DMS114 treated with DMSO at 0.1 percent for 48 hours (cell line): Measurements from ENCODE around the gene IGSF9.

Experiments
- DNase-seq: peaks from one replicate; lab custom pipeline; 2025; ENCODE audit not compliant: unreplicated experiment; lab: John Stamatoyannopoulos, UW

IGSF9 gene

GRCh38 chr1:159945483-159946241 is at the start of gene IGSF9:
IGSF9 (minus strand) TSS chr1:159945613; CDS start chr1:159943454, 2,159 bp downstream.
- DNase-seq, result peak; percentile 87

- no peak for DNase-seq
Measured at GRCh38 chr1:159994896-159995295, 49.5 kb upstream of the IGSF9 start.

DNA sequence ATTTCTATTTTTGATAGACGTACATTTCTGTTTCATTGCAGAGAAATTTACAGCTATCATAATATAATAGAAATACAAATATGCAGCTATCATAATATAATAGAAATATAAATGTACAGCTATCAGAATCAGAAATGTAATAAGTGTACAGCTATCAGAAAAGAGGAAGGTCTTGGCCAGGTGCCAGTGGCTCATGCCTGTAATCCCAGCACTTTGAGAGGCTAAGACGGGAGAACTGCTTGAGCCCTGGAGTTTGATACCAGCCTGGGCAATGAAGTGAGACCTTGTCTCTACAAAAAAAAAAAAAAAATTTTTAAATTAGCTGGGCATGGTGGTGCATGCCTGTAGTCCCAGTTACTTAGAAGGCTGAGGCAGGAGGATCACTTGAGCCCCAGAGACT is 48.5 kb upstream of the IGSF9 start:
- no peak for DNase-seq

DNA sequence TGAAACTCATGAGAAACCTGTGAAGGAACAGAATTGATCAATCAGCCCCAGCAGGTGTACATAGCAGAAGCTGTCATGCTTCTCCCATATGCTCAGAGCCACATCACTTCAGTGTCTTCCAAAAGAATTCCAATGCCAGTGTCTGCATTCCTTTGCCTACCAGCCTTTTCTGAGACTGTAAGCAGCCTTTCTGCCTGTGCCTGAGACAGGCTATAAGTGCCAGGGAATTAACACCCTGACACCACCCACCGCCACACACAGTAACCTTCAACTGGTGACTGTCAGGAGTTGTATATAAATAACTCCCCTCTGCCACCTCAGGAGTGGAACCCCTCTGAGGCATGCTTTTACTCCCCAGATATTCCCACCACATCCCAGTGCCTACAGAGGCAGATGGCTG is 46.7 kb upstream of the IGSF9 start:
- no peak for DNase-seq

DNA sequence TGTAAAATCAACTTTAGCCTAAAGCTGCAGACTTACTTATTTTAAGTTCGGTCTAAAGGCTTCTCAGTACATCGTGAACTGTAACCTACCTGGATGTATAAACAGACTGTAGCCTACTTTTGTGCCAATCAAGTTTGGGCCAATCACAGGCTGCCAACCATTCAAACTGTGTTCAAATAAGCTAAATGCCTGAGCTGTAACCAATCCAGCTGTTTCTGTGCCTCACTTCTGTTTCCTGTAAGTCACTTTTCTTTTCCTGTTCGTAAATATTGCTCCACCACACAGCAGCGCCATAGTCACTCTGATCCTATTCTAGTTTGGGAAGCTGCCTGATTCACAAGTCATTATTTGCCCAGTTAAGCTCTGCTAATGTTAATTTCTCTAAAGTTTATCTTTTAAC is 46.1 kb upstream of the IGSF9 start:
- no peak for DNase-seq

DNA sequence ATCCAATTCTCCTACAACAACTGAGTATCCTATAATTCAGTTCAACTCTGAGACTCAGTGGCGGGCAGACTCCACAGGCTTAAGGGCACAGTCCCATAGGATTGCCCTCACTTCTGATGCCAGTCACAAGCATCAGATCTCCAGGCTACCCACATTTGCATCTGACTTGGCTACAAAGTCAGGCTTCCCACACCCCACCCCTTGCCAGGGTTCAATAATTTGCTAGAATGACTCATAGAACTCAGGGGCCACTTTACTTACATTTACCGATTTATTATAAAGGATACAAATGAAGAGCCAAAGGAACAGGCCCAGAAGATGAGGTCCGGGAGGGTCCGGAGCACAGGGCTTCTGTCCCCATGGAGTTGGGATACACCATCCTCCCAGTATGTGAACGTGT is 44.6 kb upstream of the IGSF9 start:
- no peak for DNase-seq

DNA sequence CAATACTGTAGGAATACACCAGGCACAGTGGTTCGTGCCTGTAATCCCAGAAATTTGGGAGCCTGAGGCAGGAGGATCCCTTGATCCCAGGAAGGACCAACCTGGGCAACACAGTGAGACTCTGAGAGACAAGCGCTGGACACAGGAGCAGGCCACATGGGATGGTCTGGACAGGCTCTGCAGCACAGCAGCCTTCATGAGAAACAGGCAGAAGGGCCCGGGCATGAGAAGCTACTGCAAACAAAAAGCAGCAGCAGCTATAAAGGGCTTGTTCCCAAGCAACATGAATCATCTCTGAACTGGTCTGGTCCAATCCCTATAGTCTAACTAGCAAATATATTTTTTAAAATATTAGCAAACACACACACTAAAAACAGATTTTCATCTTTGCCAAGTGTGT is 44.2 kb upstream of the IGSF9 start:
- DNase-seq, result no peak

DNA sequence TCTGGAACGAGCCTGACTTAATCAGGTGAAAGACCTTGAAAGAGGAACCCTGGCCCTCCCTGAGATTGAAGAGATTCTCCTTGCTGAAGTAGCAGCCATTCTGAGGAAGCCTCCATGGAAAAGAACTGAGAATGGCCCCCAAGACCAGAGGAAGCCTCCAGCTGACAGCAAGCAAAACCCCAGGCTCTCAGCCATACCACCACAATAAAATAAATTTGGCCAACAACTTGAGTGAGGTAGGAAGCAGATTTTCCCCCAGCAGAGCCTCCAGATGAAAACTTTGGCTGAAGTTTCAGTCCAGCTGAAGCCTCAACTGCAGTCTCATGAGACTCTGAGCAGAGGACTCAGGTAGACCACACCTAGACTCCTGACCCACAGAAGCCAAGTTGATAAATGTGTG is 42.6 kb upstream of the IGSF9 start:
- no peak for DNase-seq

DNA sequence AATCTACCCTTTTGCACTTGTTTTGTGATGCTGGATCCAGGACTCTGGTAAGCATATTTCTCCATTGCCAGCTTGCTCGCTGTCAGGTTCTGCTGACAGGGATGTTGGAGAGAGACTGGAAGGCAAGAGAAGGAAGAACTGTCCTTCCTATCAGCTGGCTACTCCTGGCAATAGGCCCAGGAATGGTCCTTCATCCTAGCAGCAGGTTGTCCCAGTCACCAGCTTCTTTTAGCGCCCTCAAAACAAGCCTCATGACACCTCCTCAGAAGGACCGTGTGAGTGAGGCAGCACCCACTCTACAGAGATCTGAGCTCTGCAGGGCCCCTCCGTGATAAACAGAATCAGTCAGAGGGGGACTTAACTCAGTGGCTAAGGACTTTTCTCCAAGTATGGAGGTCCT is 41.8 kb upstream of the IGSF9 start:
- DNase-seq, result no peak

- no peak for DNase-seq
Measured at GRCh38 chr1:159986531-159986930, 41.1 kb upstream of the IGSF9 start.

DNA sequence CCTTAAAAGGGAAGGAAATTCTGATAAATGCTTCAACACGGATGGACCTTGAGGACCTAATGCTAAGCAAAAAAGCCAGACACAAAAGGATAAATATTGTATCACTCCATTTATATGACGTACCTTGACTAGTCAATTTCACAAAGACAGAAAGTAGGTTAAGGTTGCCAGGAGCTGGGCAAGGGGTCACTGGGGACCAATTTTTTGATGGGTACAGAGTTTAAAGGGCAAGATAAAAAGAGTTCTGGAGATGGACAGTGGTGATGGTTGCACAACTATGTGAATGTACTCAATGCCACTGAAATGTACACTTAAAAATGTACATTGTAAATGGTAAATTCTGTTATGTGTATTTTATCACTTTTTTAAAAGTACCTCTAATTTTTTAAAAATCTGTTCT is 40.7 kb upstream of the IGSF9 start:
- no peak for DNase-seq

- DNase-seq, result no peak
Measured at GRCh38 chr1:159985473-159985872, 40.1 kb upstream of the IGSF9 start.

- DNase-seq, result no peak
Measured at GRCh38 chr1:159983681-159984080, 38.3 kb upstream of the IGSF9 start.

DNA sequence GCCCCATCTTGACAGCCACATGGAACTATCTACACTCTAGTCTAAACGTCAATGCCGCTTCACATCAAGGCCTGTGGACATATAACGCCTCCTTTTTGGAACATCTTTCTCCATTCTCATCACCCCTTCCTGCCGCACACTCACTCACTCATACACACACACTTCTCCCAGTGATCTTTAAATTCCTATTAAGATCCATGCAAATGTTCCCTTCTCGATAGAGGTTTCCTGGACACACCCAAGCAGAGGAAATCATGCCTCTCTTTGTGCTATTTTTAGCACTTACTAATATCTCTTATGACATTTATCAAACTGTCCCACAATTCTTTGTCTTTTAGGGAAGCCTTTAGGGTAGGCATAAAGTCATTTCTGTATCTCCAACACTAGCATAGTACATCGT is 36.9 kb upstream of the IGSF9 start:
- no peak for DNase-seq

DNA sequence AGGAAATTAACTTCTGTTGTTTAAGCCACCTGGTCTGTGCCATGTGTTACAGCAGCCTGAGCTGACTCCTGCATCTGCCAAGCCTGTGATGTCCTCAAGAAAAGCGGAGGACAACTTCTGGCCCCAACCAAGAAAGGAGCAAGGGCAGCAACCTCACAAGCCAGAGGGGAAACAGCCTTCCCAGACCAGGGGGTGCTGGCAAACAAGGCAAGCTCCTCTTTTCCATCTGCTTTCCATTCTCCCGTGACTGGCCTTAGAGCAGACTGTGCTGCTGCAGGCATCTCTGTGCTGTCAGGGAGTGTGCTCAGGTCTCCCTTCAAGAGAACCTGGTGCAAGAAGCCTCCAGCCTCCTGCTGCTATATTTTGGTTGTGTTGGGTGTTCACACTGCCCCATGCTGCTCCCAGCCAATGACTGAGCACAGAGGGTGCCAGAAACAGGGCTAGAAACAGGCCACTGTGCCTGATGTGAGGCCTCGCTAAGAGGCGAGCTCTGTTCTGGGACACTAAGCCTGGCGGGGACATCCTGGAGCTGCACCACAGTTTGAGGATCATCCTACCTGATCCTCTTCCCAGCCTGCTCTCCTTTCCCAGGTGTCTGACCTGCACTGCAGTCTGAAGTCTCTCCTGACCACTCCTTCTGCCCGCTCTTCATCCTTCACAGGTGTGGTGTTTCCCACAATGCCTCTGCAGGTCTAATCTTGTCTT is 36.1 kb upstream of the IGSF9 start:
- DNase-seq, result no peak

DNA sequence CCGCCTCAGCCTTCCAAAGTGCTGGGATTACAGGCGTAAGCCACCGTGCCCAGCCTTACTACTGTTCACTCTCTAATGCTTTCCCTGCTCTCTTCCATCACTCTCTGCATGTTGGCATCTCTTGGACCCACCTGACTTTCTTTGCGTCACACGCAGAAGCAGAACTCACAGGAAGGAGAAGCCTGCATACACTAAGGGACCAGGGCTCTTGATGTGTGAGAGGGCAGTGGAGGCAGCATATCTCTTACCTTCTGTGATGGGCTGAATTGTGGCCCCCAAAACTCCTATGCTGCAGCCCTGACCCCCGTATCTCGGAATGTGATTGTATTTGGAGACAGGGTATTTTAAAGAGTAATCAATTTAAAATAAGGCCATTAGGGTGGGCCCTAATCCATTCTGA is 35.4 kb upstream of the IGSF9 start:
- no peak for DNase-seq

- DNase-seq, result no peak
Measured at GRCh38 chr1:159980076-159980475, 34.7 kb upstream of the IGSF9 start.

GRCh38 chr1:159979257-159979656 is 33.8 kb upstream of the IGSF9 start:
- no peak for DNase-seq

DNA sequence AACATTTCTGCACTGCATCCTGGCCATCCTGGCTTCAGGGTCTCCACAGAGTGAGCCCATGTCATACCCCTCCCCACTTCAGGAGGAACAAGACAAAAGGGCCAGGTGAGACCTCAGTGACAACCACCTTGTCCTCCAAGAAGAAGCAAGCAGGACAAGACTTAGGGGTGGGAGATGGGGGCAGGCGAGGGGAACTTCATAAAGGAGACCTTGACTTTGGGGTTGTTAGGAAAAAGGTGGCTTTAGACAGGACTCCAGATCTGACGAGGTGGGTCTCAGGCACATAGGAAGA is 32.6 kb upstream of the IGSF9 start:
- no peak for DNase-seq

GRCh38 chr1:159977364-159978106 is 32.1 kb upstream of the IGSF9 start:
- no peak for DNase-seq

GRCh38 chr1:159974350-159974965 is 29.0 kb upstream of the IGSF9 start:
- no peak for DNase-seq
